Natural killer cell (primary cell): ENCODE results near the gene GLRX3. TPM values are rescaled to one million over a fixed set of nuclear protein-coding genes. Genes with fewer than 3 reads are reported as not detected.
A peak's percentile ranks its signal among the peaks of the same experiment; 100 is the strongest.

Experiments used
- ATAC-seq, 3 donors: fragments of 150-1000 bp in 2 of 3; fragments of 200-7000 bp in 1 of 3; cut with Tn5 transposase; 1 replicate in 1 of 3; 2 replicates in 2 of 3; pipeline ENCODE4 v1.10.0; 2021; ENCODE audit warnings: mild to moderate bottlenecking in 2 of 3, moderate library complexity in 2 of 3
- DNase-seq, 2 donors: peaks; one replicate each; pipeline versions ENCODE4 v3.0.0 to v3.0.0-alpha.2; 2013 to 2021; ENCODE audit warnings: mixed read lengths in 1 of 2
- H3K27ac ChIP-seq: one replicate; pipeline ENCODE4 v1.5.1; 2013; ENCODE audit warnings: mild to moderate bottlenecking, low read length
- H3K27me3 ChIP-seq: one replicate; pipeline ENCODE4 v1.6.1; 2013; ENCODE audit warnings: low read length; ENCODE audit not compliant: control insufficient read depth, insufficient read depth
- H3K36me3 ChIP-seq: one replicate; pipeline ENCODE4 v1.6.1; 2013; ENCODE audit warnings: low read length; ENCODE audit not compliant: control insufficient read depth, insufficient read depth
- H3K4me1 ChIP-seq: one replicate; pipeline ENCODE4 v1.6.1; 2013; ENCODE audit warnings: low read length; ENCODE audit not compliant: control insufficient read depth, insufficient read depth
- H3K4me3 ChIP-seq: one replicate; pipeline ENCODE4 v1.5.1; 2013; ENCODE audit warnings: low read length
- H3K9me3 ChIP-seq: one replicate; pipeline ENCODE4 v1.6.1; 2013; ENCODE audit warnings: low read length; ENCODE audit not compliant: control insufficient read depth, insufficient read depth
- H3K27ac Mint-ChIP-seq, 2 donors: one replicate each; pipeline ENCODE4 v1.8.0; 2022; ENCODE audit warnings: mild to moderate bottlenecking in 2 of 2, mixed read lengths in 2 of 2, moderate library complexity in 1 of 2
- H3K27me3 Mint-ChIP-seq, 2 donors: one replicate each; pipeline ENCODE4 v1.8.0; 2022; ENCODE audit warnings: low read depth in 2 of 2, mixed read lengths in 2 of 2
- H3K36me3 Mint-ChIP-seq: one replicate; pipeline ENCODE4 v1.8.0; 2022; ENCODE audit warnings: mixed read lengths
- H3K4me1 Mint-ChIP-seq, 2 donors: one replicate each; pipeline ENCODE4 v1.8.0; 2022; ENCODE audit warnings: mixed read lengths in 2 of 2
- H3K4me3 Mint-ChIP-seq: one replicate; pipeline ENCODE4 v1.8.0; 2022; ENCODE audit warnings: mild to moderate bottlenecking, moderate library complexity, mixed read lengths
- H3K9me3 Mint-ChIP-seq, 2 donors: one replicate each; pipeline ENCODE4 v1.8.0; 2022; ENCODE audit warnings: mixed read lengths in 2 of 2
- WGBS: methylation state at CpG from one replicate; pipeline ENCODE4 v1.1.7; 2013; ENCODE audit warnings: missing lambda C conversion rate; ENCODE audit not compliant: insufficient coverage; 5-methylcytosine and 5-hydroxymethylcytosine counted together
- intact Hi-C: fragments of 100-400 bp; cut with micrococcal nuclease; formaldehyde crosslinking; loops from one replicate; pipeline ENCODE4 v1.14.2; 2022
- total RNA-seq, 4 donors: library from RNA; stranded (reverse); fragments of 120-200 nt in 1 of 4; gene quantifications; one replicate each; pipeline versions ENCODE4 v1.2.3 to v1.2.4, GENCODE V29; 2013 to 2022
- TF ChIP-seq, protein P1 (sequence below): fragments of 200-600 bp; IDR thresholded peaks from one replicate; pipeline ENCODE4 v1.8.0; 2022; ENCODE audit warnings: antibody characterized with exemption

The GLRX3 gene
- total RNA-seq, 3 donors from 2014 or later (not counting 1 experiment from before 2014, with no cell fraction given): 33.8 to 51.7 (median 39.1) TPM

DNA sequence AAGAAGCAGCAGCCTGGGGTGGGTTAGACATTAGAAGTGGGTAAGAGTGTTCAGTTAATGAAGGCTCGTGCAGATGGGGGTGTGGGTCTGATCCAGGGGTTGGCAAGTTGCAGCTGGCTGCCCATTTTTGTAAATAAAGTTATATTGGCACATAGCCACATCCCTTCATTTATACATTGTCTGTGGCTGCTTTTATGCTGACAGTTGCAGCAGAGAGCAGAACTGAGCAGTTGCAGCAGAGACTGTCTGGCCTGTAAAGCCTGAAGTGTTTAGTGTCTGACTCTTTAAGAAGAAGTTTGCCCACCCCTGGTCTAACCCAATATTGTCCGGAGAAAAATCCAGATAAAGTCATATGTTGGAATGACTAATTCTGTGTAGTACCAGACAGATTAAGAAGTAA, 38.1 kb downstream of the GLRX3 start:
- Mint-ChIP-seq H3K27me3 (no peaks in the 10 kb centered on the region), H3K36me3 (peaks cover 23% of the 10 kb centered on the region), H3K4me3 (no peak overlapping the region), H3K4me1 (peaks cover 12 to 19% of the 10 kb centered on the region in 2 donors), H3K9me3 (no peaks in the 10 kb centered on the region), H3K27ac (no peak overlapping the region)
- H3K27me3 ChIP-seq: no peaks in the 10 kb centered on the region
- peaks cover 32% of the 10 kb centered on the region for H3K36me3 ChIP-seq
- 100% methylated on average over 2 of the region's 2 CpGs for WGBS
- TF ChIP-seq, protein P1, sequence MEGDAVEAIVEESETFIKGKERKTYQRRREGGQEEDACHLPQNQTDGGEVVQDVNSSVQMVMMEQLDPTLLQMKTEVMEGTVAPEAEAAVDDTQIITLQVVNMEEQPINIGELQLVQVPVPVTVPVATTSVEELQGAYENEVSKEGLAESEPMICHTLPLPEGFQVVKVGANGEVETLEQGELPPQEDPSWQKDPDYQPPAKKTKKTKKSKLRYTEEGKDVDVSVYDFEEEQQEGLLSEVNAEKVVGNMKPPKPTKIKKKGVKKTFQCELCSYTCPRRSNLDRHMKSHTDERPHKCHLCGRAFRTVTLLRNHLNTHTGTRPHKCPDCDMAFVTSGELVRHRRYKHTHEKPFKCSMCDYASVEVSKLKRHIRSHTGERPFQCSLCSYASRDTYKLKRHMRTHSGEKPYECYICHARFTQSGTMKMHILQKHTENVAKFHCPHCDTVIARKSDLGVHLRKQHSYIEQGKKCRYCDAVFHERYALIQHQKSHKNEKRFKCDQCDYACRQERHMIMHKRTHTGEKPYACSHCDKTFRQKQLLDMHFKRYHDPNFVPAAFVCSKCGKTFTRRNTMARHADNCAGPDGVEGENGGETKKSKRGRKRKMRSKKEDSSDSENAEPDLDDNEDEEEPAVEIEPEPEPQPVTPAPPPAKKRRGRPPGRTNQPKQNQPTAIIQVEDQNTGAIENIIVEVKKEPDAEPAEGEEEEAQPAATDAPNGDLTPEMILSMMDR: no peak
- H3K4me3 ChIP-seq: no peak overlapping the region
- intact Hi-C loops: no loop called here
- no peak for ATAC-seq
- H3K9me3 ChIP-seq: no peaks in the 10 kb centered on the region
- no peak overlapping the region for H3K27ac ChIP-seq
- DNase-seq: no peak
- peaks cover 16% of the 10 kb centered on the region for H3K4me1 ChIP-seq

DNA sequence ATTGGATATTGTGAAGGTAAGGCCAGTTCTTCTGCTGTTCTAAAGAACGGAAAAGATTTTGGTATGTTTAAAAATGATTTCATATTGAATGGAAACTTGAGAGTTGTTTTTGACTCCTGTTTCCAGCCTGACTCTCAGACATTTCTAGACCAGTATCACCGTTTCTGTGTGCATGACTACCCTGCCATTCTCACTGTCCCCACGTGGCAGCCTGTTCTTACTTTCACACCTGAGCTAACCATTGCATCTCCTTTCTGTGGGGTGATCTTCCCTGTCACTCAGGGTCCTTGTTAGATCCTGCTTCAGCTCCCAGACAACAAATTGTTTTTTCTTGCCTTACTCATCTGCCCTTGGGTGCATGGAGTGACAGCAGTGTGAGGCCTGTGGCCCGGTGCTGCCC, 38.9 kb downstream of the GLRX3 start:
- Histone ChIP-seq H3K36me3 (peaks cover 28% of the 10 kb centered on the region), H3K27ac (no peak overlapping the region), H3K27me3 (no peaks in the 10 kb centered on the region), H3K4me1 (peaks cover 12% of the 10 kb centered on the region), H3K4me3 (no peak overlapping the region), H3K9me3 (no peaks in the 10 kb centered on the region)
- ATAC-seq: no peak
- H3K4me3 Mint-ChIP-seq: no peak overlapping the region
- TF ChIP-seq, protein P1: no peak
- H3K9me3 Mint-ChIP-seq: no peaks in the 10 kb centered on the region
- intact Hi-C loops: no loop called here
- 78% methylated on average over 4 of the region's 4 CpGs for WGBS
- H3K4me1 Mint-ChIP-seq: peaks cover 7 to 13% of the 10 kb centered on the region in 2 donors
- H3K36me3 Mint-ChIP-seq: peaks cover 23% of the 10 kb centered on the region
- no peak for DNase-seq
- H3K27me3 Mint-ChIP-seq: no peaks in the 10 kb centered on the region
- H3K27ac Mint-ChIP-seq: no peak overlapping the region

DNA sequence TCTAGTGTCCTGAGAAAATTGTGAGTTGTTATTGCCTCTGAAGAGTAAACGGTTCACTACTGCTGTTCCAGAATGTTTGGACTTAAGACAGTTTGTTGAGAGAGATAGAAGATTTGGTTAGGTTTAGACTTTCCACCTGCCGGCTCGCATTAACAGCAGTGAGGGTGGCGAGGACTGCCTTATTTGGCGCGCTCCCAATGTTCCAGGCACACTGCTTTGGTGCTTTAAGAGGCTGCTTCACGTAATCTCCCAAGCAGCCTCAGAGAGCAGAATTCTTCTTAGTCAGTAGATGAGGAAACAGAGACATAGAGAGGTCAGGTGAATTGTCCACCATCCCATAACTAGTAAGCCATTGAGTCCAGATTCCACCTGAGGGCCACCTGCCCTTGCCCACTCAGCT, 41.1 kb downstream of the GLRX3 start:
- intact Hi-C loops: no loop called here
- TF ChIP-seq, protein P1: no peak

DNA sequence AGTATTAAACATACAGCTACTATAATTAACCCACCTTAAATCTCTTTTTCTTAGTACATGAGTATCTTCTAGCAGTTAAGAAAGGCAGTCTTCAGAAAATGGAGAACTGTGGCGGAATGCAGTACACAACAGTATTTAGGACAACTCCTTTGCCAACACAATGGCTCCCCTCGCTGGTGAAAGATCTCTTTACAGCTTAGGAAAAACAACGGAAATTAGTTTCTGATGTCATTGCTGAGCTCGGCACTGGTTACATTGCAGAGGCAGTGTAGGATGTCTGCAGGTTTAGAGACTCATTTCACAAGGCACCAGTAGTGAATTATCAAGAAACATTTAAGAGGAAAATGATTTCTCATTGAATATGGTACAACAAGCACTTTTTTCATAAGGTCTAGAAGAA, 43.4 kb downstream of the GLRX3 start:
- no peaks in the 10 kb centered on the region for H3K9me3 Mint-ChIP-seq
- no peaks in the 10 kb centered on the region for H3K27me3 Mint-ChIP-seq
- peak in 2 of 3 donors; percentile 49 to 55 for ATAC-seq
- WGBS: 77% methylated on average over 4 of the region's 4 CpGs
- Histone ChIP-seq H3K4me3 (no peak overlapping the region), H3K27me3 (no peaks in the 10 kb centered on the region), H3K9me3 (no peaks in the 10 kb centered on the region), H3K36me3 (peaks cover 46% of the 10 kb centered on the region), H3K27ac (no peak overlapping the region), H3K4me1 (no peaks in the 10 kb centered on the region)
- H3K4me3 Mint-ChIP-seq: no peak overlapping the region
- TF ChIP-seq, protein P1: peak; percentile 11
- H3K4me1 Mint-ChIP-seq: no peaks in the 10 kb centered on the region
- intact Hi-C loops: no loop called here
- H3K36me3 Mint-ChIP-seq: peaks cover 8% of the 10 kb centered on the region
- H3K27ac Mint-ChIP-seq: no peak overlapping the region
- peak in 1 of 2 donors; percentile 67 for DNase-seq

More for the DNA sequence above, 41.1 kb downstream of the GLRX3 start:
- H3K4me1 ChIP-seq: no peaks in the 10 kb centered on the region
- no peaks in the 10 kb centered on the region for H3K9me3 ChIP-seq
- no peak overlapping the region for H3K4me3 ChIP-seq
- no peaks in the 10 kb centered on the region for H3K27me3 Mint-ChIP-seq
- peaks cover 23% of the 10 kb centered on the region for H3K36me3 Mint-ChIP-seq
- WGBS: 97% methylated on average over 7 of the region's 7 CpGs
- ATAC-seq: no peak
- peaks cover 0 to 5% of the 10 kb centered on the region in 2 donors for H3K4me1 Mint-ChIP-seq
- peaks cover 45% of the 10 kb centered on the region for H3K36me3 ChIP-seq
- no peak overlapping the region for H3K27ac Mint-ChIP-seq
- H3K9me3 Mint-ChIP-seq: no peaks in the 10 kb centered on the region
- DNase-seq: no peak
- H3K27ac ChIP-seq: no peak overlapping the region
- no peaks in the 10 kb centered on the region for H3K27me3 ChIP-seq
- no peak overlapping the region for H3K4me3 Mint-ChIP-seq
